Measurements from ENCODE around the gene PAPPA2.
"Not testable (repeated sequence)": the region's sequence is repeated elsewhere in the genome, so short reads cannot be mapped to it uniquely, and the experiment has no call there.

PAPPA2 gene

GRCh38 chr1:176552217-176552991, 89.4 kb downstream of the PAPPA2 start:
- no peak for DNase-seq (ENCODE audit: low spot score)

GRCh38 chr1:176552999-176553398, 90.0 kb downstream of the PAPPA2 start:
- peak; percentile 47 for DNase-seq (ENCODE audit: low spot score)

GRCh38 chr1:176556288-176556687, 93.3 kb downstream of the PAPPA2 start:
- no peak for DNase-seq (ENCODE audit: low spot score)

- DNase-seq (ENCODE audit: low spot score), result no peak
Observed at GRCh38 chr1:176557543-176558258, 94.7 kb downstream of the PAPPA2 start.

GRCh38 chr1:176558561-176558960, 95.6 kb downstream of the PAPPA2 start:
- no peak for DNase-seq (ENCODE audit: low spot score)

- no peak for DNase-seq (ENCODE audit: low spot score)
Observed at GRCh38 chr1:176559474-176559873, 96.5 kb downstream of the PAPPA2 start.

GRCh38 chr1:176559878-176560277, 96.9 kb downstream of the PAPPA2 start:
- peak; percentile 74 for DNase-seq (ENCODE audit: low spot score)

GRCh38 chr1:176560681-176561080, 97.7 kb downstream of the PAPPA2 start:
- no peak for DNase-seq (ENCODE audit: low spot score)

GRCh38 chr1:176561761-176562160, 98.8 kb downstream of the PAPPA2 start:
- not testable (repeated sequence) for DNase-seq (ENCODE audit: low spot score)

GRCh38 chr1:176566004-176566975, 103.3 kb downstream of the PAPPA2 start:
- no peak for DNase-seq (ENCODE audit: low spot score)

GRCh38 chr1:176567190-176567794, 104.3 kb downstream of the PAPPA2 start:
- no peak for DNase-seq (ENCODE audit: low spot score)

- DNase-seq (ENCODE audit: low spot score), result no peak
Observed at GRCh38 chr1:176568185-176568584, 105.2 kb downstream of the PAPPA2 start.

GRCh38 chr1:176574756-176575155, 111.8 kb downstream of the PAPPA2 start:
- DNase-seq (ENCODE audit: low spot score), result no peak

GRCh38 chr1:176575991-176576390, 113.0 kb downstream of the PAPPA2 start:
- no peak for DNase-seq (ENCODE audit: low spot score)

GRCh38 chr1:176576670-176577069, 113.7 kb downstream of the PAPPA2 start:
- no peak for DNase-seq (ENCODE audit: low spot score)

- no peak for DNase-seq (ENCODE audit: low spot score)
Observed at GRCh38 chr1:176577646-176578197, 114.7 kb downstream of the PAPPA2 start.

- no peak for DNase-seq (ENCODE audit: low spot score)
Observed at GRCh38 chr1:176579087-176579486, 116.1 kb downstream of the PAPPA2 start.

- DNase-seq (ENCODE audit: low spot score), result no peak
Observed at GRCh38 chr1:176595217-176595616, 132.2 kb downstream of the PAPPA2 start.

GRCh38 chr1:176601348-176601747, 138.4 kb downstream of the PAPPA2 start:
- DNase-seq (ENCODE audit: low spot score), result no peak

- DNase-seq (ENCODE audit: low spot score), result no peak
Observed at GRCh38 chr1:176602388-176603004, 139.5 kb downstream of the PAPPA2 start.

- DNase-seq (ENCODE audit: low spot score), result no peak
Observed at GRCh38 chr1:176603696-176604095, 140.7 kb downstream of the PAPPA2 start.
